Measurements from ENCODE around the gene DLEC1.
"Not testable (repeated sequence)": the region's sequence is repeated elsewhere in the genome, so short reads cannot be mapped to it uniquely, and the experiment has no call there.

The DLEC1 gene

DNA sequence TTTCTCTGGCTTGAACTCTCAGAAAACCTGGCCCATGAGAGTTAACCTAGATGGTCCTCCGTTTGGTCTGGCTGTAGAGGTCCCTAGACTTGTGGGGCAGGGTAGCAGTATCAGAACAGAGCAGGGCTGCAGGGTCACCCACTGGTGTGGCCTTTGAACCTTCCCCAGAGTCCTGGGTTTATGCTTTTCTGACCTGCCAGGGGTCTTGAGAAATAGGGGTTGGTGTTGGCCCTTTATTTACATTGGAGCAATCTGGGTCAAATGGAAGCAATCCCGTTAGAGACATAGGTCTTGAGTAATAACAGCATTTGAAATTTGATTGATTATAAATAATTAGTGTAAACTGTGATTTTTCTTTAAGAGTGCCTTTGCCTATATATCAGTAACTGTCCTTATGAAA, 23.8 kb downstream of the DLEC1 start:
- H3K4me3 ChIP-seq (ENCODE audit: severe bottlenecking), result no peak overlapping the region
- no peak for ATAC-seq (ENCODE audit: low read depth)
- H3K36me3 ChIP-seq (ENCODE audit: low read depth), result no peaks in the 10 kb centered on the region
- no peak for TF ChIP-seq CTCF (IDR thresholded peaks at IDR 0.05; ENCODE audit: poor library complexity, severe bottlenecking)
- H3K27ac ChIP-seq (ENCODE audit: poor library complexity, severe bottlenecking), result no peak overlapping the region
- H3K27me3 ChIP-seq (ENCODE audit: insufficient read depth, poor library complexity, severe bottlenecking), result no peaks in the 10 kb centered on the region
- H3K9me3 ChIP-seq (ENCODE audit: severe bottlenecking), result no peaks in the 10 kb centered on the region
- no peak for DNase-seq (ENCODE audit: low spot score)
- no peaks in the 10 kb centered on the region for H3K4me1 ChIP-seq (ENCODE audit: insufficient read depth, poor library complexity, severe bottlenecking)

GRCh38 chr3:38064453-38064852, 25.4 kb downstream of the DLEC1 start:
- not testable (repeated sequence) for DNase-seq (ENCODE audit: low spot score); H3K4me3 ChIP-seq (ENCODE audit: severe bottlenecking); H3K27me3 ChIP-seq (ENCODE audit: insufficient read depth, poor library complexity, severe bottlenecking); ATAC-seq (ENCODE audit: low read depth); H3K36me3 ChIP-seq (ENCODE audit: low read depth); H3K27ac ChIP-seq (ENCODE audit: poor library complexity, severe bottlenecking); H3K9me3 ChIP-seq (ENCODE audit: severe bottlenecking); H3K4me1 ChIP-seq (ENCODE audit: insufficient read depth, poor library complexity, severe bottlenecking)

- no peak for TF ChIP-seq CTCF (IDR thresholded peaks at IDR 0.05; ENCODE audit: poor library complexity, severe bottlenecking)
- Histone ChIP-seq H3K4me3 (ENCODE audit: severe bottlenecking) (no peak overlapping the region), H3K9me3 (ENCODE audit: severe bottlenecking) (no peaks in the 10 kb centered on the region), H3K4me1 (ENCODE audit: insufficient read depth, poor library complexity, severe bottlenecking) (no peaks in the 10 kb centered on the region), H3K27me3 (ENCODE audit: insufficient read depth, poor library complexity, severe bottlenecking) (no peaks in the 10 kb centered on the region), H3K36me3 (ENCODE audit: low read depth) (no peaks in the 10 kb centered on the region), H3K27ac (ENCODE audit: poor library complexity, severe bottlenecking) (no peak overlapping the region)
- DNase-seq (ENCODE audit: low spot score), result no peak
- ATAC-seq (ENCODE audit: low read depth), result 0 out of 3 replicates have a peak, but pooled peaks have one; percentile 40
Observed at GRCh38 chr3:38067508-38068233, 28.7 kb downstream of the DLEC1 start.

DNA sequence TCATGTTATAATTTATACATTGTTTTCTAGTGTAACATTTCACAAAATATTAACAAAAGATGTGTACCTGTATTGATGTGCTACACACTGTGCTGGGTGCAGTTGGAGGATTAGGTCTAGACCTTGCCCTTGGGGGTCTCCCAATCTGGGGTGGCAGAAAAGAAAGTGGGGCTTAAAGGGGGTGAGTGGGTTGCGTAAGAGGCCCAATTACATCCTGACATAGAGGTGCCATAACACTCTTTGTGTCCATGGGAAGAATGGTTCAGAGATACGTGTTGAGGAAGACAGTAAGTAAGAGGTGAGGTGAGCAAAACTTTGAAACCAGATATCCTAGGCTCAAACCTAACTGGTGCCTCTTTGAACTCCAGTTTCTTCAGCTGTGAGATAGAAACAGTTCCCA, 31.0 kb downstream of the DLEC1 start:
- Histone ChIP-seq H3K4me3 (ENCODE audit: severe bottlenecking) (no peak overlapping the region), H3K4me1 (ENCODE audit: insufficient read depth, poor library complexity, severe bottlenecking) (no peaks in the 10 kb centered on the region), H3K27me3 (ENCODE audit: insufficient read depth, poor library complexity, severe bottlenecking) (no peaks in the 10 kb centered on the region), H3K36me3 (ENCODE audit: low read depth) (no peaks in the 10 kb centered on the region), H3K27ac (ENCODE audit: poor library complexity, severe bottlenecking) (no peak overlapping the region), H3K9me3 (ENCODE audit: severe bottlenecking) (no peaks in the 10 kb centered on the region)
- ATAC-seq (ENCODE audit: low read depth), result no peak
- DNase-seq (ENCODE audit: low spot score), result no peak
- TF ChIP-seq CTCF (IDR thresholded peaks at IDR 0.05; ENCODE audit: poor library complexity, severe bottlenecking), result no peak

DNA sequence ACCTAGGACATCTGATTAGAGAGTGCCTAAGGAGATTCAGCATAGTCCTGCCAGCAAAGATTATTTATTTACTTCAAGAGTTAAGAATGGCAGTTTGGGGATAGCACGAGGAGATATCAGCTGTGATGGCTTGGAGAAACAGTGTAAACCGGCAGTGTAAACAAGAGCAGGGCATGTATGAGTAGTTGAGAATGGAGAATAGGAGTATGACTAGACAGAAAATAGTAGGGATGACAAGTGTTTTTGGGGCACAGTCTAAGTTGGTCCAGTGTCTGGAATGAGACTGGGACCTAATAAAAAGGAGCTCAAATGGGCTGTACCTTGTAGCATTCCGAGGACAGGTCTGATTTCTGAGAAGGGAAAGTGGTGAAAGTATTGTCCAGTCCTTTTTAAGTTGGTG, 38.1 kb downstream of the DLEC1 start:
- H3K9me3 ChIP-seq (ENCODE audit: severe bottlenecking); ATAC-seq (ENCODE audit: low read depth): not testable (repeated sequence)

GRCh38 chr3:38082296-38082695, 43.3 kb downstream of the DLEC1 start:
- not testable (repeated sequence) for H3K4me1 ChIP-seq (ENCODE audit: insufficient read depth, poor library complexity, severe bottlenecking); H3K36me3 ChIP-seq (ENCODE audit: low read depth); H3K9me3 ChIP-seq (ENCODE audit: severe bottlenecking); H3K27me3 ChIP-seq (ENCODE audit: insufficient read depth, poor library complexity, severe bottlenecking); H3K27ac ChIP-seq (ENCODE audit: poor library complexity, severe bottlenecking); ATAC-seq (ENCODE audit: low read depth); DNase-seq (ENCODE audit: low spot score); H3K4me3 ChIP-seq (ENCODE audit: severe bottlenecking)

More for the DNA sequence above, 38.1 kb downstream of the DLEC1 start:
- H3K4me3 ChIP-seq (ENCODE audit: severe bottlenecking); H3K27ac ChIP-seq (ENCODE audit: poor library complexity, severe bottlenecking); H3K27me3 ChIP-seq (ENCODE audit: insufficient read depth, poor library complexity, severe bottlenecking); H3K36me3 ChIP-seq (ENCODE audit: low read depth); H3K4me1 ChIP-seq (ENCODE audit: insufficient read depth, poor library complexity, severe bottlenecking); DNase-seq (ENCODE audit: low spot score): not testable (repeated sequence)

DNA sequence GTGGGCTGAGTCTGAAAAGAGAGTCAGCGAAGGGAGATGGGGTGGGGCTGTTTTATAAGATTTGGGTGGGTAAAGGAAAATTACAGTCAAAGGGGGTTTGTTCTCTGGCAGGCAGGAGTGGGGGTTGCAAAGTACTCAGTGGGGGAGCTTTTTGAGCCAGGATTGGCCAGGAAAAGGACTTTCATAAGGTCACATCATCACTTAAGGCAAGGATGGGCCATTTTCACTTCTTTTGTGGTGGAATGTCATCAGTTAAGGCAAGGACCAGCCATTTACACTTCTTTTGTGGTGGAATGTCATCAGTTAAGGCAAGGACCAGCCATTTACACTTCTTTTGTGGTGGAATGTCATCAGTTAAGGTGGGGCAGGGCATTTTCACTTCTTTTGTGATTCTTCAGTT, 44.2 kb downstream of the DLEC1 start:
- H3K27ac ChIP-seq (ENCODE audit: poor library complexity, severe bottlenecking); H3K36me3 ChIP-seq (ENCODE audit: low read depth); H3K27me3 ChIP-seq (ENCODE audit: insufficient read depth, poor library complexity, severe bottlenecking); H3K9me3 ChIP-seq (ENCODE audit: severe bottlenecking); ATAC-seq (ENCODE audit: low read depth); H3K4me3 ChIP-seq (ENCODE audit: severe bottlenecking); DNase-seq (ENCODE audit: low spot score); H3K4me1 ChIP-seq (ENCODE audit: insufficient read depth, poor library complexity, severe bottlenecking): not testable (repeated sequence)
